ENCODE results near the gene TMEM161A.
"Not testable (repeated sequence)": the region's sequence is repeated elsewhere in the genome, so short reads cannot be mapped to it uniquely, and the experiment has no call there.

The TMEM161A gene

GRCh38 chr19:19138109-19138981 lies at the start of gene TMEM161A:
TSS of gene TMEM161A (minus strand) at chr19:19138478. CDS start at chr19:19138428, 50 bp downstream.
- DNase-seq (ENCODE audit: low spot score): peak; percentile 97

DNA sequence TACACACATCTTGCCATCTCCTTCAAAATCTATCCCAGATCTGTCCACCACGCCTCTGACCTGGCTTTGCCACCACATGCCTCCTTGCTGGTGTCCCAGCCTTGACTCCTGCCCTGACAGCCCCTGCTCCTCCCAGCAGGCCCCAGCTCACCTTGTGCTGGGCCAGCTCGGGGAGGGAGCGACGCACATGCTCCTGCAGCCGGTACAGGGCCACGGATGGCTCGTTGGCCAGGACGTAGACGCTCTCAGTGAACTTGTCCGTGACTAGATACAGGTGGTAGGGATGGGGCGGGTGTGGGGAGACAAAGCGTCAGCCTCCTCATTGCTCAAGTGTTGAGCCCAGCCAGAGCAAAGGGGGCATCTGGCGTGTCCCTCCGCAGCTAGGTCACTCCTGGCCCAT lies 48.5 kb upstream of the TMEM161A start:
- DNase-seq (ENCODE audit: low spot score): no peak

DNA sequence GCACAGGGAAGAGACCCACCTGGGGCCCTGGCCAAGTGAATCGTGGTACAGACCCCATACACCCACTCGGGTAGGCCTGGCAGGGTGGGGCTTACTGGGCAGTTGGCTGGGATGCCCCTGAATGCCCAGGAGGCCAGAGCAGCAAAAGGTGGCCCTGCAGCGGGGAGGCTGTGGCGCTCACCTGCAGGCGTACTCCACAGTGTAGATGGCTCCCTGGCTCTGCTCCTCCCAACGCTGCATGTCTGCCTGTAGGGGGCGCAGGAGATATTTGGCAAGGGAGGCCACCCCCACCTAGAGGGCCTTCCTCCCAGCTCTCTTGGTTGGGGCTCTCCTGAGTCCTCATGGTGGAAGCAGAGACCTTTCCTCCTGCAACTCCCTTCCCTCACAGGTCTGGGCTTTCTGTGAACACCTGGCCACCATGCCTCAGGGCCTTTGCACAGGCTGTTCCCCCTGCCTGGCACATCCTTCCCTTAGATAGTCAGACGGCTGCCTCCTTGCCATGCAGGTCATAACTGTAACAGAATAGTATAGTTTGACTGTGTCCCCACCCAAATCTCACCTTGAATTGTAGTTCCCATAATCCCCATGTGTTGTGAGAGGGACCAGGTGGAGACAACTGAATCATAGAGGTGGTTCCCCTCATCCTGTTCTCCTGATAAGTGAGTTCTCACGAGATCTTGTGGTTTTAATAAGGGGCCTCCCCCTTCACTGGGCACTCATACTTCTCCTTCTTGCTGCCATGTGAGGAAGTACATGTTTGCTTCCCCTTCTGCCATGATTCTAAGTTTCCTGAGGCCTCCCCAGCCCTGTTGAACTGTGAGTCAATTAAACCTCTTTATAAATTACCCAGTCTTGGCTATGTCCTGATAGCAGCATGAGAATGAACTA lies 47.8 kb upstream of the TMEM161A start:
- DNase-seq (ENCODE audit: low spot score): peak; percentile 20

- no peak for DNase-seq (ENCODE audit: low spot score)
Observed at GRCh38 chr19:19181488-19181998, 43.3 kb upstream of the TMEM161A start.

GRCh38 chr19:19179548-19180441 lies 41.5 kb upstream of the TMEM161A start:
- no peak for DNase-seq (ENCODE audit: low spot score)

GRCh38 chr19:19176950-19177349 lies 38.7 kb upstream of the TMEM161A start:
- no peak for DNase-seq (ENCODE audit: low spot score)

DNA sequence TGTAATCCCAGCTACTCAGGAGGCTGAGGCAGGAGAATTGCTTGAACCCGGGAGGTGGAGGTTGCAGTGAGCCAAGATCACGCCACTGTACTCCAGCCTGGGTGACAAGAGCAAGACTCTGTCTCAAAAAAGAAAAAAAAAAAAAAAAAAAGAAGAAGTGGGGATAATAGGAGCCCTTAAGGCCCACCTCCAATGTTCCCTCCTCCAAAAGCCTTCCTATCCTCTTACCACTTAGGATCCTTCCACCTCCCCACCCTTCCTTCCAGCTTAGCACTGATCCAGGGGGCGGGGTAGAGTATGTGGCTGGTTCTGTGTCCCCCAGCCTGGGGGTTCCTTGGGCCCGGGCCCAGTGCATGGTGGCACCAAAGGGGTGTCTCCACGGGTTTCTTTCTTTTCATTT lies 35.0 kb upstream of the TMEM161A start:
- DNase-seq (ENCODE audit: low spot score): not testable (repeated sequence)

DNA sequence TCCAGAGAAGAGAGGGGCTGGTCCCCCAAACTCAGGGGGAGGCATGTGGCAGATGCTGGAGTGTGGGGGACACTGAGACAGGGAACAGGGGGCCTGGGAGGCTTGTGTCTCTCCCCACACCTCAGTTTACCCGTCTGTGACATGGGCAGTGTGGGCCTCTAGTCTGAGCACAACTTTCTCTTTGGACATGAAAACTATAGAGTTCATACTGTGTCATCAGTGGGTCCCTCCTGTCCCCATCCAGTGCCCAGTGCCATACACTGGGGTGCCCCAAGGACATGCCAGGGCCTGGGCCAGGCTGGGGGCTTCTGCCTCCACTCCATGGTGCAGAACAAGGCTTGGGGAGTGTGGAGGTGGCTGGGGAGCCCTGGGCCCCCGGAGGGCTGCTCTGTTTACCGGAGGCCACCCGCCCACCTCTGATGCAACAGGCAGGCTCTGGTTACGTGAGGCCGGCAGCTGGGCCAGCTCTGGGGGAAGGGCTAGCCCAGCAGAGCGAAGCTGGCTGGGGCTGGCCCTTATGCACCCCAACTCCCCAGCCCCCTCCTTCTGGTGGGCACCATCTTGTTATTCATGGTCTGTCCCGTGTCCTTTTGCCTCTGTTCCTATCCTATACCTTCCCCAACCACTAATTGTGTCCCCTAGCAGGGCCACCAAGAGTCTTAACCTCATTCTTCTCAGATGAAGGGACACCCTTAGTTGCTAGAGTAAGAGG lies 33.7 kb upstream of the TMEM161A start:
- no peak for DNase-seq (ENCODE audit: low spot score)

- no peak for DNase-seq (ENCODE audit: low spot score)
Observed at GRCh38 chr19:19170873-19171672, 32.8 kb upstream of the TMEM161A start.

DNA sequence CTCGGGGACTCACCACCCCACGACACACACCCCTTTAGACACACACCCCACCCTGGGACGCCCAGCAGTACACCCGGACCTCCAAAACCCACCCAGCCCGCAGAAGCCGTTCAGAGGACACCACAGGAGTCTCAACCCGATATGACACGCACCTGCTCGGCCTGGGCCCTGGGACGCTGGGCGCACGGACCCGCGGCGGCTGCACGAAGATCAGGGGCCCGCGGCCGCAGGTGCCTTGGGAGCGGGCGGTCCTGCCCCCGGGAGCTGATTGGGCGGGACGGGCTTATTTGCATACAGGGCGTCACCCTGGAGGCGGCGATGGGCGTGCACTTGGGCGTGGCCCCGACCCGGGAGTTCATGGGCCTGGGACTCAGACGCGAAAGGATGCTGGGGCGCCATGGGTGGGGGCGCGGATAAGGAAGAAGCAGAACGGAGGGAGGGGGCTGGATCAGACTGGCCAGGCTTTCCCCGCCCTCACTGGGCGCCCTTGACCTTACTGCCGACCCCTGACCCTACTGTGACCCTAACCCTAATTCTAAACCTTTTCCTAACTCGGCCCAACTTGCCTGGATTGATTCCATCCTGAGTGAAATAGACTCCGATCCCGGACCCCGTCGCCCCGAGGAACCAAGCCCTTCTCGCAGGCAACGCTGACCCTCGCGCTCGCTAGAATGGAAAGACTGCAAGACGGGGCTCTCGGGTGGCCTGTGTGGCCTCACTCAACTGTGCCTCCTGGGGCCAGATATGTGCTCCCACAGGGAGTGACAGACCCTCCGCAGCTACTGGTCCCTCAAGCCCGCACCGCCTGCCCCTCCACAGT lies 32.0 kb upstream of the TMEM161A start, which contains the start of gene MEF2B:
Gene MEF2B (minus strand): TSS at position 211 of the 820 bp plus-strand sequence. CDS start 19,528 bp downstream, outside the sequence.
- DNase-seq (ENCODE audit: low spot score): peak; percentile 36

GRCh38 chr19:19169236-19170052 lies 31.2 kb upstream of the TMEM161A start:
- DNase-seq (ENCODE audit: low spot score): no peak

DNA sequence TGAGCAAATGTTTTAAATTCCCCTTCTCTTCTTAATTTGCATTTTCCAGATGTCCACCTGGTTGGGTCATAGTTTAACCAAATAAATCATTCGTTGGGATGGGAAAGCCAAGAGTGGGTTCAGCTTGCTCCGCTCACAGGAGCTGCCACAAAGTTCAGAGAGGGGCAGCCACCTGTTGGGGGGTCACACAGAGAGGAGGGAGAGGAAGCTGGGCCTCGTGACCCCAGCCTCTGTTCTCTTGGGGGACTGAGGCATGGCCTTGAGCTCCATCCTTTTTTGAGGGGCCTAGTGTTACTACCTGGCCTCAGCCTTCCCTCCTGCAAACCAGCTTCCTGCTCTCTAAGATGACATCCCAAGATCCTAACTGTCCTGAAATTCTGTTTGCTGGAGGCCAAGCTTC lies 29.3 kb upstream of the TMEM161A start:
- DNase-seq (ENCODE audit: low spot score): no peak

DNA sequence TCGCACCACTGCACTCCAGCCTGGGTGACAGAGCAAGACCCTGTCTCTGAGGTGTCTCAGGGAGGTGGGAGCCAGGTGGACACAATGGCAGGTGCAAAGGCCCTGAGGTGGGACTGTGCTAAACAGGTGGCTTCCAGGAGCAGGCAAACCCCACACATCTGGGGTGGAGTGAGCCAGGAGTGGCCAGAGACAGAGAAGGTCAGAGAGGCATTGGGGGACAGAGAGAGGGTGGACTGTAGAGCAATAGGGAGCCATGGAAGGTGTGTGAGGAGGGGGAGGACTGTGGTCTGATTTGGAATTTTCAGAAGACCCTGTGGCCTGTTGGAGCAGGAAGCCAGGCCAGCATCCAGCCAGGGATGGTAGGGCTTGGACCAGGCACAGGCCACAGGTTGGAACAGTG lies 27.1 kb upstream of the TMEM161A start:
- no peak for DNase-seq (ENCODE audit: low spot score)

DNA sequence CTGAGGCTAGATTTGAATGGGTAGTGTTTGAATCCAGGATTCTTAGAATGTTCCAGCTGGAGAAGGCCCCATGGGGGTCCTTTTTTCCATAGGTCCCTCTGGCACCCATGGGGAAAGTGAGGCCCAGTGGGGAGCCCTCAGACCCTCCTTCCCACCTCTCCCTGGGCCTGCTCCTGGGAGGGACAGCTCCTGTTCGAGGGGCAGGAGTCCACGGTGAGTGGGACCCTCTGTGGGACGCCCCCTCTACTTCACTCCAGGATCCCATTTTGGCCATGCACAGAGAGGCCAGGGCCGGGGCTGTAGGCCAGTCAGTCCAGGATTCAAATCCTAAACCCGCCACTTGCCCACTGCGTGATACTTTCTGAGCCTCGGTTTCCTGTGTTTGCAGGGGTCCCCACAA lies 24.2 kb upstream of the TMEM161A start:
- DNase-seq (ENCODE audit: low spot score): no peak

- DNase-seq (ENCODE audit: low spot score): no peak
Observed at GRCh38 chr19:19160461-19161035, 22.3 kb upstream of the TMEM161A start.

DNA sequence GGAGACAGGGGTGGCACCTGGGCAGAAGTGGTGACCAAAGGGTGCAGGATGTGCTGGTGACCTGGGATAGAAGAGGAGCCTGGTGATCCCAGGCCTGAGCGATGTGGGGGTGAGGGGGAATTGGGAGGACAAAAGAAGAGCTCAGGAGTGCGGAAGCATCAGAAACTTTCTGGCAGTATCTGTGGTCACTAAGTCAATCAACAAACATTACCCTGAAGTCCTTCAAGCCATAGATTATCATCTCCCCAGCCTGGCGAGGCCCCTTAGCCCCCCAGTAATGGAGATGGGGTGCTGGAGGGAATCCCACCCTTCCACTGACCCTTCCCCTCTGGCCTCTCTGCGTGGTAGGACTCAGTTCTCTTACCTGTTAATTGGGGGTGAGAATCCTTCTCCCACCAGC lies 21.3 kb upstream of the TMEM161A start:
- DNase-seq (ENCODE audit: low spot score): no peak

DNA sequence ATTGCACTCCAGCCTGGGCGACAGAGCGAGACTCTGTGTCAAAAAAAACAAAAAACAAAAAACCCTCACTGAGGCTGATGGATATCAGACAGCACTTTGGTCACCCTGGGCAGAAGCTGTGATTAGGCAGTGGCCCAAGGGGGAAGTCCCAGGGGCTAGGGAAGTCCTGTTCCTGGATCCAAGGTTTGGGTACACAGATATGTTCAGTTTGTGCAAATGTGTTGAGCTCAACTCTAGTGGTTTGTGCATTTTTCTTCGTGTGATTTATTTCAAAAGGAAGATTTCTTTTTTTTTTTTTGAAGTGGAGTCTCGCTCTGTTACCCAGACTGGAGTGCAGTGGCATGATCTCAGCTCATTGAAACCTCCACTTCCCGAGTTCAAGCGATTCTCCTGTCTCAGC lies 19.5 kb upstream of the TMEM161A start:
- DNase-seq (ENCODE audit: low spot score): no peak

Measured in LoVo (cell line).